ENCODE data around the gene UNC5C. TPM values are rescaled to one million over a fixed set of nuclear protein-coding genes. Genes with fewer than 3 reads are reported as not detected.

The UNC5C gene
- total RNA-seq, 1 experiment from 2014 or later: not detected

DNA sequence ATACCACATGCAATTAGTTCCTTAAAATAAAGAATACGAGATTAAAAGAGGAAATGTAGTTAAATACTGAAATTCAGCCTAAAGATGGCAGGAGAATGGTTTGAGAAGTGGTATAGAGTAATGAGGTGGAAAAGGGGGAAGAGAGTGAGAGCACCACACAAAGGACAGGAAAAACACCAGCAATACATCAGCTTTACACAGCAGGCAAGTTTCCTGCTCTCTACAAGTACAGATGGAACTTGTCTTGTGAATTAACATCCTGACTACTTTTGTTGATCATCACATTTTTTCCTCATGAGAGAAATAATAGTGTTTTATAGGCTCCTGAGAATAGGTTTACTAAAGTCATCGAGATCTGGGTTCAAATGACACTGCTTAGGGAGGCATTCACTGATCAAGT, 2.9 kb upstream of the UNC5C start:
- no peaks in the 10 kb centered on the region for H3K9me3 ChIP-seq (replicated peaks)
- DNase-seq: no peak
- H3K4me3 ChIP-seq: no peak overlapping the region
- no peaks in the 10 kb centered on the region for H3K36me3 ChIP-seq
- no peaks in the 10 kb centered on the region; the same call in 1 of the 2 replicates for H3K27me3 ChIP-seq
- H3K4me1 ChIP-seq: no peaks in the 10 kb centered on the region
- H3K27ac ChIP-seq: no peak overlapping the region

DNA sequence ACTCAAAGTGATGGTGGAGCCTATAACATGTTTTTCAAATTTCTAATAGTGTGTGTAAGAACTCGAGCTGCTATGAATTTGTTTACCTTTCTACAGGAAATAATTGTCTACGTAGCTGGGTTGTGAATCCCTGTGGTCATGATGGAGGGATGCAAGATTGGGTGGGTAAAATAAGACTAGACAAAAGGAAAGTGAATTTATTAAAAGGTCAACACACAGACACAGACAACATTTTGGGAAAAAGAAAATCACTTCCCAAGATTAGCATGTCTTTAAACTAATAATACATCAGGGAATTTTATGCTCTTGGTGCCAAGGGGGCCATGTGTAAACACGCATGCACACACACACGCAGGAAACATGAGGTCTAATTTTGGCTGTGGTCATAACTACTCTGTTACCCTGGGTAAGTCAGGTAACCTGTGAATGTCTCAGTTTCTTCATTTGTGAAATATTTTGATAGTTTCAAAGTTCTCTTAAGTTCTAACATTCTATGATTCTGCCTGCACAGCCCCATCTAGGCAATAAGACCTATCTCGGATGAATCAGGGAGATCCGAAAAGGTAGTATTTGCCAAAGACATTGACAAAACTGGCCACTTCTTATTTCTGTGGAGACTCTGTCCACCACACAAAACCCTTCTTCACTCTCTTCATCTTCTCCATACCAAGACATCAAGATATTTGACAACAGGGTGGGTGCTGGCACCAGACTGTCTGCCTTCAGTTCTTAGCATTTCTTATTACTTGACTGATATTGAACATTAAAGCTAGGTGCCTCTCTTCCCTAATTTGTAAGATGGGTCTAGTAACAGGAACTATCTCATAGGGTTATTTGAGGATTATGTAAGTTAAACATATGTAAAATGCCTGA, 1.6 kb upstream of the UNC5C start:
- Histone ChIP-seq H3K27me3 (no peaks in the 10 kb centered on the region; the same call in 1 of the 2 replicates), H3K9me3 (replicated peaks) (no peaks in the 10 kb centered on the region), H3K36me3 (no peaks in the 10 kb centered on the region), H3K4me1 (no peaks in the 10 kb centered on the region), H3K4me3 (no peak overlapping the region), H3K27ac (no peak overlapping the region)
- no peak for DNase-seq

- no peaks in the 10 kb centered on the region for H3K9me3 ChIP-seq (replicated peaks)
- no peaks in the 10 kb centered on the region for H3K36me3 ChIP-seq
- DNase-seq: no peak
- H3K4me3 ChIP-seq: 0 out of 2 replicates have a peak overlapping the region, but pooled peaks have one; percentile 15
- H3K27ac ChIP-seq: no peak overlapping the region
- H3K27me3 ChIP-seq: no peaks in the 10 kb centered on the region; the same call in 1 of the 2 replicates
- H3K4me1 ChIP-seq: no peaks in the 10 kb centered on the region
These were observed 707 bp upstream of the UNC5C start for GRCh38 chr4:95549246-95550114.

- Histone ChIP-seq H3K9me3 (replicated peaks) (no peaks in the 10 kb centered on the region), H3K4me1 (no peaks in the 10 kb centered on the region), H3K27ac (no peak overlapping the region), H3K27me3 (no peaks in the 10 kb centered on the region; the same call in 1 of the 2 replicates), H3K4me3 (no peak overlapping the region), H3K36me3 (no peaks in the 10 kb centered on the region)
- DNase-seq: no peak
These were observed 880 bp downstream of the UNC5C start for GRCh38 chr4:95547715-95548471.

DNA sequence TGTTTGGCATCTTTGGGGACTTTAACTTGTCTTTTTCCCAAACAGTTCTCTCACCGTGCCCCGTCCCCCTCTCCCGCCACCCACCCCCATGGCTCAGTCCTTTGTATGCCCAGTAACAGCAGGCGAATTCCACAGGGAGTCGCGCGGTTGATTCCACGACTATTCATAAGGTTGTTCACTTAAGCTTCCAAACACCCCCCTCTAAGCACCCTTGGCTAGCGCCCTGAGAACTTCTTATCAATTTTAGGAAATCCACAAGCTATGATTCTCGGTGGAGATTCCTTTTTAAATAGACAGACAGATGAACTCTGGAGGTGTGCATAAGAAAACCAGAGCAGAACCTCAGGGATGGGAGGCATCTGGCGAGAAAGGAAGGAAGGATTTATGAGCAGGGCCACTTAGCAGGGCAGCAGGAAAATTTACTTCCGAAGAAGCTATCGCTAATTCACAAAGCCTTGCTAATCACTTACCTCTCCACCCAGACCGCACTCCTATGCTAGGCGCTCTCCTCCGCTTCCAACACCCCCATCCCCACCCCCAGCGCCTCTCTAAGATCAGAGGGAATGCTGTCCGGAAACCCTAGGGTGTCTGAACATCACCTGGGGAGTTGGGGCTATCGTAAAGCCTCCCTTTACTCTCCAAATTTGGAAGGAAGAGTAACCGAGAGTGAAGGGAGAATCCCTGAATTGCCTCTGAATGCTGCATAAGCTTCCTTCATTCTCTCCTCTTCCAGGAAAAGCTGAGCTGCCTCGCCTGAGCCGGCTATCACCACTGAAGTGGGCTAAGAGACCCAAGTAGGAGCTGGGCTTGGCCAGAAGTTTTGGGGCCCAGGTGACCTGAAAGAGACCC, 1.7 kb downstream of the UNC5C start:
- Histone ChIP-seq H3K36me3 (no peaks in the 10 kb centered on the region), H3K4me3 (no peak overlapping the region), H3K27ac (no peak overlapping the region), H3K4me1 (no peaks in the 10 kb centered on the region), H3K27me3 (no peaks in the 10 kb centered on the region; the same call in 1 of the 2 replicates), H3K9me3 (replicated peaks) (no peaks in the 10 kb centered on the region)
- no peak for DNase-seq

- no peaks in the 10 kb centered on the region; the same call in 1 of the 2 replicates for H3K27me3 ChIP-seq
- no peak overlapping the region for H3K27ac ChIP-seq
- H3K36me3 ChIP-seq: no peaks in the 10 kb centered on the region
- no peak overlapping the region for H3K4me3 ChIP-seq
- no peak for DNase-seq
- H3K4me1 ChIP-seq: no peaks in the 10 kb centered on the region
- H3K9me3 ChIP-seq (replicated peaks): no peaks in the 10 kb centered on the region
These were observed 2.6 kb downstream of the UNC5C start for GRCh38 chr4:95546221-95546620.

DNA sequence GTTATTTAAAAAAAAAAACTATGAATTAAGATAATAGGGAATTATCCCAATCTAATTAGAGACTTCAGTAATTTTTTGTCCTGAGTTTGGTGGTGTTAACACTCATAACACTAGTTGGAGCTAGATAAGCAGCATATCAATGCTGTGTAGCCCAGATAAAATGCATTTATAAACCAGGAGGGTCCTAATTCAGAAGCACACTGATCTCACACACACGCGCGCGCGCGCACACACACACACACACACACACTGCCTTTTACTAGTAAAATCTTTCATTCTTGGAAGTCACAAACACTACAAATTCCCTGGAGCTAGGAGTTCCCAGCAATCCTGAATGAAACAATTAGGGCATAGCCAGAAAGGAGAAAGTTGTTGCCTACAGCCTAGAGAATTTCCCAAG, 3.2 kb downstream of the UNC5C start:
- no peak overlapping the region for H3K4me3 ChIP-seq
- H3K27me3 ChIP-seq: no peaks in the 10 kb centered on the region; the same call in 1 of the 2 replicates
- H3K36me3 ChIP-seq: no peaks in the 10 kb centered on the region
- no peak overlapping the region for H3K27ac ChIP-seq
- H3K9me3 ChIP-seq (replicated peaks): no peaks in the 10 kb centered on the region
- DNase-seq: no peak
- no peaks in the 10 kb centered on the region for H3K4me1 ChIP-seq

DNA sequence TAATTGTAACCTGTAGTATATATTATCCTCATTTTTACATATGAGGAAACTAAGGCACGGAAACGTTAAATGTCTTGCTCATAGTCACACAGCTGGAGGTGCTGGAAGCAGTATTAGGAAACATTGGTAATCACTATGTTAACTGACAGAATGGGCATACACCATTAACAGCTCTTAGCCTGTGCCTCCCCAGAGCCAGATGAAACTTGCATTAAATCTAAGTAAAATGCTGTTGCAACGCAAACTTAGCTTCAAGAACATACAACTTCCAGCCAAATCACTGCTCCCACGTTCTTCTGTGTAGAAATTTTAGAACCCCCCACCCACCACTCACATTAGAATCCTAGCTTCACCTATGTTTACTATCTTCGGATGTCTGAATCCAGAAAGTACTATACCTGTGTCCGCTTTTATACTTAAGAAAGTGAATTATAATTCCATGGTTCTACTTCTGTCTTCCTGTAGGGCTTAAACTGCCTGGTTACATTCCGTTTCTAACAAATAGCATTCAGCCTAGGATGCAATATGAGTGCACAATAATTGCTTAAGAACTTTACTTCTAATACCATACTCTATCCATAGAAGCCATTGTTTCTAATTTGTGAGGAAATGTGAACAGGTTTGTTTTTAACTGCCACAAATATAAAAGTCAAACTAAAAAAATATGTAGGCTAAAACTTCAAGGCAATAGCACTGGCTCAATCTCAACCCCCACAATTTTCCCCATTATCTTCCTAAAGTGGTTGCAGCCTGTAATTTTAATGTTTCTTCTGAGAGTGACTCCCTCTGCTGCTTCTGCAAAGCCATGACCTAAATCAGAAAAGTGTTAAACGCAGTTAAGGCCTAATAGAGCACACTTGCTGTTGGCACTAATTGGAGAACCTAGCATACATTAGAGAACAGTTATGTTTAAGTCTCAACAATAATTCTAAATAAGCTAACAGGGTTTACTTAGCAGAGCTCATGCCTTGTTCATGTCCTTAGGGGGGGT, 4.4 kb downstream of the UNC5C start:
- no peaks in the 10 kb centered on the region for H3K4me1 ChIP-seq
- DNase-seq: no peak
- no peaks in the 10 kb centered on the region for H3K27me3 ChIP-seq
- no peak overlapping the region for H3K4me3 ChIP-seq
- no peaks in the 10 kb centered on the region for H3K36me3 ChIP-seq
- no peak overlapping the region for H3K27ac ChIP-seq
- no peaks in the 10 kb centered on the region for H3K9me3 ChIP-seq (replicated peaks)

DNA sequence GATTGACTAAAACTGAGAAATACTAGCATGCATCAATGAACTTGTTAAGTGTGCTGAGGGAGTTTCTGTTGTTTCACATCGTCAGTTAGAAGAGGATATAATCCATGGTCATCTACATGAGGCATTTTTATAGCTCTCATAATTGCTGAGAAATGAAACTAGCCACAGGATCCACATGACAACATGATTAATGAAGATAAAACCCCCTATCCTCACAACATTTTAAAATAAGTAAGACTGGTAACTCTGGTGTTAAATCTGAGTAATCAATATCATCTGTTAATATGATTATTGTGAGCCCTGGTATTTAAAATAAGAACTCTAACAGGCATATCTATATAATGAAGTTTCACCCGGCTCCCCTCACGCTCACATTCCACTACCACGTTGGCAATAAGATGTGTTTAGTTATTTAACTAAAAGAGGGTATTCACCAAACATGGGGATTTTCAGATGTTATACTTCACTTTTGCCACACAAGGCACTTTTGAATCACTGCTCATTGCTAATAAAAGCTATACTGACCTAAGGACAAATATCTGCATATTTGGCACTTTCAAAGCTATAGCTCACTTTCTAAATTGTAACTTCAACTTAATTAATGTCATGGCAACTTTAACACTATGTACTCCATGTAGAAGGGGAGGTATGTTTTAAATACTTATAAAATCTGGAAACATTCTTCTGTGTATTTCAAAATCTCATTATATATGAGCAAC, 6.7 kb downstream of the UNC5C start:
- H3K4me3 ChIP-seq: no peak overlapping the region

DNA sequence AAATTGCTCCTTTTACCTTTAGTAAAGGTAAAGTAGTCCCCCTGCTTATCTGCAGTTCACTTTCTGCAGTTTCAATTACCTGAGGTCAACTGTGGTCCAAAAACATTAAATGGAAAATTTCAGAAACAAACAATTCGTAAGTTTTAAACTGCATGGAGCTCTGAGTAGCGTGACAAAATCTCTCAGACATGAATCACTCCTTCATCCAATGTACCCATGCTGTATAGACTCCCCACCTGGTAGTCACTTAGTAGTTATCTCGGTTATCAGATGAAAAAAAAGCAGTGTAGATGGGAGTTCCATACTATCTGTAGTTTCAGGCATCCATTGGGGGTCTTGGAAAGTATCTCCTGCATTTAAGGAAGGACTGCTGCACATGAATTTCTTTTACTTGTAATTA, 7.7 kb downstream of the UNC5C start:
- Histone ChIP-seq H3K27ac (no peak overlapping the region), H3K36me3 (no peaks in the 10 kb centered on the region), H3K4me1 (no peaks in the 10 kb centered on the region), H3K27me3 (no peaks in the 10 kb centered on the region), H3K9me3 (replicated peaks) (no peaks in the 10 kb centered on the region), H3K4me3 (no peak overlapping the region)
- no peak for DNase-seq

More for the DNA sequence above, 6.7 kb downstream of the UNC5C start:
- no peak for DNase-seq
- Histone ChIP-seq H3K27me3 (no peaks in the 10 kb centered on the region), H3K9me3 (replicated peaks) (no peaks in the 10 kb centered on the region), H3K4me1 (no peaks in the 10 kb centered on the region), H3K27ac (no peak overlapping the region), H3K36me3 (no peaks in the 10 kb centered on the region)

GRCh38 chr4:95540227-95540626, 8.5 kb downstream of the UNC5C start:
- no peaks in the 10 kb centered on the region for H3K36me3 ChIP-seq
- DNase-seq: no peak
- H3K4me1 ChIP-seq: no peaks in the 10 kb centered on the region
- no peaks in the 10 kb centered on the region for H3K9me3 ChIP-seq (replicated peaks)
- no peaks in the 10 kb centered on the region for H3K27me3 ChIP-seq
- H3K4me3 ChIP-seq: no peak overlapping the region
- no peak overlapping the region for H3K27ac ChIP-seq

GRCh38 chr4:95539106-95539505, 9.7 kb downstream of the UNC5C start:
- no peak for DNase-seq

More at GRCh38 chr4:95539106-95539505, 9.7 kb downstream of the UNC5C start:
- H3K36me3 ChIP-seq: no peaks in the 10 kb centered on the region
- H3K4me1 ChIP-seq: no peaks in the 10 kb centered on the region
- no peak overlapping the region for H3K27ac ChIP-seq
- no peaks in the 10 kb centered on the region for H3K9me3 ChIP-seq (replicated peaks)
- no peak overlapping the region for H3K4me3 ChIP-seq
- H3K27me3 ChIP-seq: peaks cover 4% of the 10 kb centered on the region; the same call in 1 of the 2 replicates

Data from SJCRH30 (cell line).